A673 (cell line): Measurements from ENCODE around the gene TMEM121B. TPM values are rescaled to one million over a fixed set of nuclear protein-coding genes. Genes with fewer than 3 reads are reported as not detected.
A peak's percentile ranks its signal among the peaks of the same experiment; 100 is the strongest.

Experiments used
- BruUV-seq: library from RNA; stranded (reverse); fragments of 400-500 nt; replicated peaks from 2 replicates; lab custom pipeline; 2021; lab: Mats Ljungman, UMichigan
- CTCF ChIA-PET: fragments of 300-600 bp; sonication (Branson Sonifier 250); formaldehyde crosslinking; loops from one replicate; lab custom pipeline; 2022; ENCODE audit warnings: antibody characterized with exemption; lab: Charles Lee
- POLR2A ChIA-PET: fragments of 300-600 bp; sonication (Branson Sonifier 250); formaldehyde crosslinking; loops from one replicate; lab custom pipeline; 2022; ENCODE audit warnings: antibody characterized with exemption; ENCODE audit not compliant: low non-redundant PET; lab: Charles Lee
- DNase-seq: peaks from one replicate; pipeline ENCODE4 v3.0.0-alpha.2; 2015; ENCODE audit warnings: low spot score
- H3K27ac ChIP-seq: fragments of 200-600 bp; sonication (generic); 2 replicates; pipeline ENCODE4 v1.5.1; 2016; ENCODE audit warnings: mixed run types, low read depth, mild to moderate bottlenecking, mixed read lengths, antibody characterized with exemption, low read length; ENCODE audit not compliant: poor library complexity, severe bottlenecking
- H3K27me3 ChIP-seq: fragments of 200-600 bp; sonication (generic); replicated peaks from 2 replicates; pipeline ENCODE4 v1.6.1; 2017; ENCODE audit warnings: mixed run types, low read depth, mild to moderate bottlenecking, mixed read lengths, antibody characterized with exemption, low read length; ENCODE audit not compliant: insufficient read depth, poor library complexity
- H3K36me3 ChIP-seq: fragments of 200-600 bp; sonication (generic); 2 replicates; pipeline ENCODE4 v1.6.1; 2016; ENCODE audit warnings: mixed run types, mild to moderate bottlenecking, mixed read lengths, antibody characterized with exemption, low read length; ENCODE audit not compliant: insufficient read depth, poor library complexity, severe bottlenecking
- H3K4me1 ChIP-seq: fragments of 200-600 bp; sonication (generic); 2 replicates; pipeline ENCODE4 v1.6.1; 2017; ENCODE audit warnings: mixed run types, mild to moderate bottlenecking, mixed read lengths, antibody characterized with exemption, low read length; ENCODE audit not compliant: insufficient read depth, poor library complexity, severe bottlenecking
- H3K4me3 ChIP-seq: fragments of 200-600 bp; sonication (generic); 2 replicates; pipeline ENCODE4 v1.5.1; 2016; ENCODE audit warnings: low read depth, mixed run types, mild to moderate bottlenecking, mixed read lengths, low read length; ENCODE audit not compliant: poor library complexity, severe bottlenecking
- H3K9me3 ChIP-seq: fragments of 200-600 bp; sonication (generic); 2 replicates; pipeline ENCODE4 v1.6.1; 2016; ENCODE audit warnings: mixed run types, low read depth, mild to moderate bottlenecking, mixed read lengths, antibody characterized with exemption, low read length; ENCODE audit not compliant: poor library complexity, severe bottlenecking
- EZH2 ChIP-seq: fragments of 200-600 bp; sonication (generic); IDR thresholded peaks from 2 replicates; pipeline ENCODE4 v1.6.1; 2017; ENCODE audit warnings: borderline replicate concordance, low read depth, mild to moderate bottlenecking, mixed read lengths, antibody characterized with exemption, low read length; ENCODE audit not compliant: poor library complexity, severe bottlenecking
- intact Hi-C: fragments of 100-400 bp; cut with micrococcal nuclease; formaldehyde crosslinking; loops from one replicate; pipeline ENCODE4 v1.10.0; 2022; ENCODE audit not compliant: unreplicated experiment
- total RNA-seq: library from RNA; stranded (reverse); gene quantifications from 2 replicates; pipeline ENCODE4 v1.2.3, GENCODE V29; 2021
- TF ChIP-seq, protein P1 (sequence below): fragments of 300-800, 200-600 bp; sonication (generic); conservative IDR thresholded peaks from 2 replicates; pipeline ENCODE4 v1.5.1; 2017; ENCODE audit warnings: low read depth, mild to moderate bottlenecking, antibody characterized with exemption, low read length, moderate library complexity, mixed read lengths

The TMEM121B gene
- total RNA-seq, 1 experiment from 2014 or later: 2.5 TPM

DNA sequence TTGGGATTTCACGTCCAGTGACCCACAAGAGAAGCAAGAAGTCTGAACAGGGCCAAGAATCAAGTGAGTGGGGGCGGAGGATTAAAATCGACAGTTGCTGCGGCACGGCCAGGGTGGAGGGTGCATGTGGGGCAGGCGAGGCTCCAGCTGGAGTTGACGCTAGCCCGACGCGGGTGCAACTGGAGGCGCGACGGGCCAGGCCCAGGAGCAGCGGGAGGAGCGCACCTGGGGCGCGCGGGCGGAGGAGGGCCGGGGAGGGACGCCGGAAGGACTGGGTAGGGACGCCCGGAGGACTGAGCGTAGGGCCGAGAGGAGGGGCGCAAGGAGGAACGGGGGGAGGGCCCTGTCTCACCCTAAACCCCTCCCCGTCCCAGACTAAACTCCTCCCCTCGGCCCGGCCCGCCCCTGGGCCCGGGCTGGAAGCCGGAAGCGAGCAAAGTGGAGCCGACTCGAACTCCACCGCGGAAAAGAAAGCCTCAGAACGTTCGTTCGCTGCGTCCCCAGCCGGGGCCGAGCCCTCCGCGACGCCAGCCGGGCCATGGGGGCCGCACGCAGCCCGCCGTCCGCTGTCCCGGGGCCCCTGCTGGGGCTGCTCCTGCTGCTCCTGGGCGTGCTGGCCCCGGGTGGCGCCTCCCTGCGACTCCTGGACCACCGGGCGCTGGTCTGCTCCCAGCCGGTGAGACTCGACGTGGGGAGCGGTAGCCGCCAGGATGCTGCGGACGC, 36.4 kb downstream of the TMEM121B start, which contains the start of gene IL17RA:
Gene IL17RA, plus strand, starts transcription at position 447 of the 723 bp plus-strand sequence. Its CDS starts 92 bp downstream, at position 539.
- DNase-seq: peak; percentile 92
- BruUV-seq: no TSS peak

GRCh38 chr22:17083811-17084441, 37.2 kb downstream of the TMEM121B start:
- no TSS peak for BruUV-seq
- H3K4me1 ChIP-seq: peaks cover 11% of the 10 kb centered on the region
- no peaks in the 10 kb centered on the region for H3K9me3 ChIP-seq
- no peaks in the 10 kb centered on the region for H3K27me3 ChIP-seq
- TF ChIP-seq, protein P1, sequence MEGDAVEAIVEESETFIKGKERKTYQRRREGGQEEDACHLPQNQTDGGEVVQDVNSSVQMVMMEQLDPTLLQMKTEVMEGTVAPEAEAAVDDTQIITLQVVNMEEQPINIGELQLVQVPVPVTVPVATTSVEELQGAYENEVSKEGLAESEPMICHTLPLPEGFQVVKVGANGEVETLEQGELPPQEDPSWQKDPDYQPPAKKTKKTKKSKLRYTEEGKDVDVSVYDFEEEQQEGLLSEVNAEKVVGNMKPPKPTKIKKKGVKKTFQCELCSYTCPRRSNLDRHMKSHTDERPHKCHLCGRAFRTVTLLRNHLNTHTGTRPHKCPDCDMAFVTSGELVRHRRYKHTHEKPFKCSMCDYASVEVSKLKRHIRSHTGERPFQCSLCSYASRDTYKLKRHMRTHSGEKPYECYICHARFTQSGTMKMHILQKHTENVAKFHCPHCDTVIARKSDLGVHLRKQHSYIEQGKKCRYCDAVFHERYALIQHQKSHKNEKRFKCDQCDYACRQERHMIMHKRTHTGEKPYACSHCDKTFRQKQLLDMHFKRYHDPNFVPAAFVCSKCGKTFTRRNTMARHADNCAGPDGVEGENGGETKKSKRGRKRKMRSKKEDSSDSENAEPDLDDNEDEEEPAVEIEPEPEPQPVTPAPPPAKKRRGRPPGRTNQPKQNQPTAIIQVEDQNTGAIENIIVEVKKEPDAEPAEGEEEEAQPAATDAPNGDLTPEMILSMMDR: no peak
- TF ChIP-seq EZH2: no peak
- no peak for DNase-seq
- peak overlapping the region; percentile 81 for H3K27ac ChIP-seq
- POLR2A ChIA-PET: no interaction called here
- H3K36me3 ChIP-seq: no peaks in the 10 kb centered on the region
- CTCF ChIA-PET: no interaction called here
- intact Hi-C loops: no loop called here
- peak overlapping the region; percentile 96 for H3K4me3 ChIP-seq

More for the DNA sequence above, 36.4 kb downstream of the TMEM121B start, which contains the start of gene IL17RA:
- ChIA-PET CTCF (interaction anchor here (1.2 kb wide), 1 partner anchor 417 kb away, joined by 4 read pairs; no protein-coding TSS in a partner anchor), POLR2A (no interaction called here)
- intact Hi-C loops: no loop called here
- H3K27me3 ChIP-seq: no peaks in the 10 kb centered on the region
- H3K4me3 ChIP-seq: peak within 1 kb of the TSS; percentile 96
- peaks cover 11% of the 10 kb centered on the region for H3K4me1 ChIP-seq
- TF ChIP-seq, protein P1: no peak
- no peak for TF ChIP-seq EZH2
- no peaks in the 10 kb centered on the region for H3K36me3 ChIP-seq
- no peaks in the 10 kb centered on the region for H3K9me3 ChIP-seq
- peak within 1 kb of the TSS; percentile 81 for H3K27ac ChIP-seq

- POLR2A ChIA-PET: no interaction called here
- TF ChIP-seq, protein P1: no peak
- TF ChIP-seq EZH2: no peak
- Histone ChIP-seq H3K36me3 (no peaks in the 10 kb centered on the region), H3K27me3 (no peaks in the 10 kb centered on the region), H3K27ac (no peak overlapping the region), H3K4me1 (peaks cover 11% of the 10 kb centered on the region), H3K4me3 (no peak overlapping the region), H3K9me3 (no peaks in the 10 kb centered on the region)
- intact Hi-C loops: no loop called here
- no peak for DNase-seq
- no TSS peak for BruUV-seq
- CTCF ChIA-PET: no interaction called here
Observed at GRCh38 chr22:17083255-17083654, 37.9 kb downstream of the TMEM121B start.
